NCI-H2029 treated with DMSO at 0.1 percent for 48 hours (cell line): Measurements from ENCODE around the gene NCKAP5.

ENCODE experiments used
- DNase-seq: peaks from one replicate; lab custom pipeline; 2025; lab: John Stamatoyannopoulos, UW

Gene NCKAP5

DNA sequence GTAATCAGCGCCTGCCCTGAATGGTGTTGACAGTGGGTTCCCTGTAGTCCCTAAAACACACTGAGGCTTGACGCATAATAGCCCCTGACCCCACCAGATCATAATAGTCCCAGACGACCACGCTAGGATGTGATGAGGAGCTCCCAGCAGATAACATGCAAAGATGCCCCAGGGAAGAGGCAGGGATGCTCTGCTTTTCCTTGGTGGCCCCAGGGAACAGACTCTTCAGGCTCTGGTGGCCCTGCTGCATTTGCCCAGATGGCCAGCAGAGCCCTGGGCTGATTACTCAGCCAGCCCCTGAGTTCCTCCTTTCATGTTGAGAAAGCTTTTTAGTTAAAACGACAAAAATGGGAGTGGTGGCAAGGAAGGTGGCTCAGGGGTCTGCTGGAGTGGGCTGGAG is 5.9 kb upstream of the NCKAP5 start:
- DNase-seq, result no peak

DNA sequence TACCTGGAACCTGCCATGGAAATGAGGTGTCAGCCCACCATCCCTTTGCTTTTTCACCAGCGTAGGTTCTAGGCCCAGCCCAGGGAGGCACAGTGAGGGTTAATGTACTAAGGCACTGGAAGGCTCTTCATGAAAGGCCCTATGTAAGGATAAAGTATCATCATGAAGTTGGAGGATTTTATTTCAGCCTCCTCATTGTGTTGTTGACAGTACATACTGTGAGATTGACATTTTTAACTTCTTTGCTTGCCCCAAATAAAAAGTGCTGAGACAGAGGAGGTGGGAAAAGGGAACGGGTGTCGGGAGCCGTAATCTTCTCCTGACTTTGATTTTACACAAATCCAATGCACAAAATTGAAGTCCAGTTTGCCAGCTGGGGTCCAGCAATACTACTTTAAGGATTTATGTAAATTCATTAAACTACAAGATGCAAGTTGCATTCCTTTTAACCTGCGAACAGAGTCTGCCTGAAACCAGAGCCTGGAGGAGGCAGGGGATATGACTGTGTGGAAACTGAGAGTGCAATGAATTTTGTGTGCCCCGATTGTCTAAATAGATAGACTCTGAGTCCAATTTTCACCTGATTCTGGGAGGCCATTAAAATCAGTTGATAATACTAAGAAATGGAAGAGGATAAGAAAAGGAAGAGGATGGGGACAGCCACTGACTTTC is 5.4 kb upstream of the NCKAP5 start:
- DNase-seq, result no peak

DNA sequence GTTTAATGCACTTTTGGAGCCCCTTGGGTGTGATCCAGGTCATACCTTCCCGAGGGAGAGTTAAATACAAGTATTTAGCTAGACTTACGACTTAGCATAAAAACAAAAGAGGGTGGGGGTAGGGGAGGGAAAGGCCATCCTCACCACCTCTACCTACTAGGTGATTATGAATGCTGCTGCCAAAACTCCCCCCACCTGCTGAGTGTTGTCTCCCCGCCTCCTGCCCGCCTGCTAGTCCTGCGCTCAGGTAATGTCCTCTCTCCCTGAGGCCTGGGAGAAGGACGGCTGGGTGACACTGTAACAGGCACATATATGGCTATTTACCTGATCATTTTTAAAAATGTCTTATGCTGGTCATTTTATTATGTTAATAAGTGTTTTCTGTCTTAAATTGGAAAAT is 3.0 kb upstream of the NCKAP5 start:
- no peak for DNase-seq

DNA sequence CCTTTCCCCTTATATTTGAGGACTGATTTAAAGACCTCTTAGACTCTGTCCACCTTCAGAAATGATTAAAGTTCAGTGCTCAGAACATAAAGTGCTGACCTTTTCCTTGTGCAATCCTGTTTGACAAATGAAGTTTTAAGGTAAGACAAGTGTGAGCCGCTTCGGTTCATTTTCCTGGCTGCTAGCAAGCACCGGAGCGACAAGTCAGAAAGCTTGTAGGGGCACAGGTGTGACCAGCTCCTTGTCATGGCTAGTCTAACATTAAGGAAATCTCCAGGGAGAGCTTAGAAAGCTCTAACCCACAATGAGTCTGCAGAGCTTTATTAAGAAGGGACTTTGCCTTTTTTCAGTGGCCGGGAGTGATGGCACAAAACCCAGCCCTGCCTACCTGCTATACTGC is 2.3 kb upstream of the NCKAP5 start:
- no peak for DNase-seq

DNA sequence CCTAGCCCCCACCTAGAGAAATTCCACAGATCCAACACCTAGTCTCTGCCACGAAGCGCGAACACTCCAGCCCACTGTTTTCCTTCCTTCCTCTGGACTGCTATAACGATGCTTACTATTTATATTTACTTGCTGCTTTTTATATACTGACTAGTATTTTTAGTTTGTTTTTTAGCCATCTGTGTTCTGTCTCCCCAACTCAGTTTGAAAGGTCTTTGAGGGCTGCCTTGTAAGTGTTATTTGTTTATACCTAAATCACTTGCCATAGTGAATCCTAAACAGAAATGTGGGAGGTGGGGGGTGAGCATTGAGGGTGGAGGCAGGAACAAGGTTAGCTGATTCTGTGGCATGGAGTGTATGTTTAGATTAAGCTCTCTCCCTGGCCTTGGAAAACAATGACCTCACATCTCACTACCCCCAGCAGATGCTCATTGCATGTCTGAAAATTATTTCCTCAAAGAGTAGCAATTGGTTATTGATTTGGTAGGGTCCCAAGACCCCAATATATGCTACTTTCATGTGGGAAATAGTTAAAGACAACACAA is 1.1 kb upstream of the NCKAP5 start:
- no peak for DNase-seq

DNA sequence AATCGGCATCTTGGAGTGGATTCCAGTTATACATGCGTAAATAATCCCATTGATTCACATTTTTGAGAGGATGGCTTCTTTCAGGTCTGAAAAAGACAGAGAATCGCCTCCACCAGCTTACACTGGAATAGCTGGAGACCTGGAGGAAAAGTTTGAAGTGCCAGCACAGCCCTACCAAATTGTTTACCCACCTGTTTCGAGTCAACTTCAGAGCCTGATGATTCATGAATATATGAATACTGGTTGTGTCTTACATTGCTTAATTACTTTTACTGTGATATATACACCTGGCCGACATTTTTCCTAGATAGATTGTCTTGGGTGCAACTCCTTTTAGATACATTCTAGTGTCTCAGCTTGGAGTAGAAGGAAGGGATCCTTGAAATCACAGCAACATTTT is 335 bp upstream of the NCKAP5 start:
- DNase-seq, result no peak

DNA sequence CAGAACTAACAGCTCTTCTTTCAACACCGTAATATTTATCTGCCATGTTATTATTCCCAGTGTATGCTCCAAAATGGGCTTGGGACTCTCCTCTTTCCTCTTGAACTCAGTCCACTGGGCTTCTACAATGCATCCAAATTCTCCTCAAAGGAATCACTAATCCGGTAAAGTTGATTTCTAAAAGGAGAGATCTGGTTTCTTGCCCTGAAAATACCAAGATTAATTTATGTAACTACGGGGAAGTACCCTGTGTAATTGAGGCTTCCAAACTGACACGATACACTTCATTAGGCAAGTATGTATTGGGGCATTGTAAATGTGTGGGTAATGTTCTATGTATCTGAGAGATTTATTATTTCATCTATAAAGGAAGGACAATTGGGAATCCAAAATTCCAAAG is 5.7 kb downstream of the NCKAP5 start:
- DNase-seq, result no peak

DNA sequence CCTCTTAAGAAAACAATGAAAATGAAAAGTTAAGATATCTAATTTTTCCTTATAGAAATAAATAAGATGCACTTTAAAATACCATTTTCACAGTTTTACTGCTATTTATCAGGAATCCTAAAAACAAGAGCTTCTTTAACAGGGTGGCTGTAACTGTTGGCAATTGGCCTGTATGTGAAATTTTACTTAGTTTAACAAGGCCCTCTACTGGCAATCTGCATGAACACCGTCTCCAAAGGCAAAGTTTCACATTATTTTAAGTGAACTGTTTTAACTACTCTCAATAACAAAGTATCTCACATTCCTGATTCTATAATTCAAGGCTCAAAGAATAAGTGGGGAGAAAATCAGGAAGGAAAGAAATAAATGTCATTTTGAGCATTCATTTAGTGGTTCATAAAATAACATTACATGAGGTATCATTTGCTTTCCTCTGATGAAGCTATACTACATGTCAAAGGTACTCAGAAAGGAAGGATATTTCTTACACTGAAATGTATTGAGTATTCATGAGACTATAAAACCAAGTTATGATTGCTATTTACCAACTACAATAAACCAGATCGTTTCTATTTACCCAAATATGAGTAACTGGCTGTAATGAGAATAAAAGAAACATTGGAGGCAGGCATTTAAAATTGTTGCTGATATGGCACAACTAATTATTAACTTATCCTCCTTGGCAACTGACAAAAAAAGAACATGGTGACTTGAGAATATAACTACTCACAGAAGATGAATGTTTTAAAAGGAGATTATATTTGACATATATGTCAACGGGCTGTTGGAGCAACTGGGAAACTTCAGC is 7.0 kb downstream of the NCKAP5 start:
- peak; percentile 68 for DNase-seq

DNA sequence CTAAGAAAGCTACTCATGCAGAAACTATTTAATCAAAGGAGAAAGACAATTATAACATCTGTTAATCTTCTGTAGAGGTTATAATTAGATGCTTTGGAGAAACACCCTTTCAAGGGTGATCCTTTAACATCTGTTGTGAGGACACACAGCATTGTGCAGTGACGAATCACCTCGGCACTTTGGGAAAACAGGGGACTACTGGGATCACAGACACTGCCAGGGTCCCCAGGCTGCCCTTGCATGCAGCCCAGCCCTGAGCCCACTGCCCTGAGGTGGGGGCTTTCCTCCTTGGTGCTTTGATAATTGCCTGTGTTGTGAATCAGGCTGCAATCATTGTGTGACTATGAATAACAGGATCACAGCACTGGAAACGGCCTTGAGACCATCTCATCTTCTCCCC is 10.6 kb downstream of the NCKAP5 start:
- no peak for DNase-seq

DNA sequence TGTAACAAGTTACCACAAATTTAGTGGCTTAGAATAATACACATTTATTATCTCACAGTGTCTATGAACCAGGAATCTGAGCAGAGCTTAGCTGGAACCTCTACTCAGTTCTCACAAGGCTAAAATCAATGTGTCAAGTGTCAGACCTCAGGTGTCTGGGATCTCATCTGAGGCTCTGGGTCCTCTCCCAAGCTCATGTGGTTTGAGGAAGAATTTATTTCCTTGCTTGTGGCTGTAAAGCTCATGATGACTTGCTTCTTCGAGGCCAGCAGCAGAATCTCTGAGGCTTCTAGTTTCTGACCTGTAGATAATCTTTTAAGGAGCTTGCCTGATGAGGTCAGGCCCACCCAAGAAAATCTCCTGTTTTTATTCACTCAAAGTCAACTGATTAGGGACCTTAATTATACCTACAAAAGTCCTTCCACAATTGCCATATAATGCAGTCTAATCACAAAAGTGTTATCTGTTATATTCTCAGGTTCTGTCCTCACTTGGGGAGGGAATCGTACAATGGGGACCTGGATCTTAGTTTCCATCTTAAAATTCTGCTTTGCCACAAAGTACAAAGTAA is 14.3 kb downstream of the NCKAP5 start:
- no peak for DNase-seq

DNA sequence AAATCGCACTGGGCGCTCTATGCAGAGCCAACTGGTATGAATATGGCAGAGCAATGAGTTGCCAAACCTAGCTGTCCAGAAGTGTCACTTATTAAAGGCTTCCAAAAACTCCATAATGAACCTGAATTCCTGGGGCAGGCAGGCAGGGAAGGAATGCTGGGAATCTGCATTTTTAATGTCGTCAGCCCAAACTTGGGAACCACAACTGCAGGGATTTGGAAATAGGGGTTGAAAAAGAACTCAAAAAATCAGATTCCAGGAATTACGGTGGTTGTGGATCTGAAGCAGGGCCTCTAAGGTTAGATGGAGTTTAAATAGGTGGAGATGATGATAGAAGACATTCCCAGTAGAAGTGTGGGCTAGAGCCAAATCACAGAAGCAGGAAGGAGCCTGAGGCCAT is 15.0 kb downstream of the NCKAP5 start:
- DNase-seq, result no peak

DNA sequence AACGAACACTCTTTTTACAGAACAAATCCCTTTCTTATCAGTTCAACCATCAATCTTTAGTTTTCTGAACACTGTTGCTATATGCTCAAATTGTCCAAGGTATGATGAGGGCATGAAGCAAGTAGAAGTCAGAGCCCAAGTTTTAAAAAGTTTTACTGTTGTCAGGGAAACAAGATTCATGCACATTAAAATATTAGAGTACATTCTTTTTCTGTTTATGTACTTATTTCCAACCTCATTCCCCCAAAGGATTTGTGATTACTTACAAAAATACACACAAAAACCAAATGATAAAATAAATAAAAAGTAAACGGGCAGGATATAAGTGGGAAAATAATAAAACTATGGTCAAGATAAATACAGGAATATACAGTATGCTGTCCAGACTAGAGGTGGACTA is 15.4 kb downstream of the NCKAP5 start:
- DNase-seq, result no peak

DNA sequence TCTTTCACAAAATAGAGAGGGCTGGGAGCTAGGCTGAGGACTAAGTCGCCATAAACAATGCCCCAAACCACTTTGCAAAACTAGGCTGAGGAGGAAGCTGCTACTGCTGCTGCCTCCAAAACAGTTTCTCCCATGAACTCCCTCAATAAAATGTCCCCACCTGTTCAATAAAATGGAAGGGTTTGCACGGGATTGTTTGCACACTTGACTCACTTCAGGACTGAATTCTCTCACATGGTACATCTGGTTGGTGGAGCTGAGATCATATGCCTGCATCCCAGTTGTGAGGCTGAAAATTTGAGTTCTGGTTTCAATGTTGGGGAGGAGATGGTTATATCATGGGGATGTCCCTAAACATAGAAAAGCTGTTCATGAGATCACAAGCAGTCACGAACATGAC is 26.5 kb downstream of the NCKAP5 start:
- no peak for DNase-seq

DNA sequence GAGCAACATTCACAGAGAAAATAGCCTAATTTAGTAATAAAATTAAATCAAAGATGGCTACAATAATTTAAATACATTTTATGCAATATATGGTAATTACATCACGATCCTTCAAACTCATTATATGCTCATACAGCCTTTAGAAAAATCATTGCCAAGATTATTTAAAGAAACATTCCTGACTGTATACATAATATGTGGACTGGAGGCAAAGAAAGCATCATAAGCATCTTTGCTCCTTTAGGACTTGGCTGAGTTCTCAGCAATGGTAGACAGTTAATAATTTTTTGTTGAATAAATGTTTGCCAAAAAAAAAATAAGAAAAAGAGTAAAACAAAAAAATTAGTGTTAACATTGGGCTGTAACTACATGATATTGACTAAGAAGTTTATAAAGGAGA is 26.9 kb downstream of the NCKAP5 start:
- no peak for DNase-seq

DNA sequence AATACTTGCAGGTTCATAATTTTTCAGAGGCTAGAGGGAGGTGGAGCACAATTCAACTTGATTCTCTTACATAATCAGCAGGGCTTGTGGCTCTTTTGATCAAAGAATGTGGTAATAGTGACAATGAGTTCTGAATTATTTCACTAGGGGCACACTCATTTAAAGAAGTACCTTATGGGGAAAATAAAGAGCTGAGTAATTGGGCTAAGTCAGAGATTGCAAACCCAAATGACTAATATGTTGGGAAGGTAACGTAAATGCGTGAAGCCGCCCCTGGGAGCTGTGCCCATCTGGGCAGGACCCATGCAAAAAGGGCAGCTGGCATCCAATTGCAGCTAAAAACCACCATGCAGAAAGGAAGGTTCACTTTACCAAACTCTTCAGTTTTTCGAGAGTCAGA is 35.3 kb downstream of the NCKAP5 start:
- DNase-seq, result no peak

DNA sequence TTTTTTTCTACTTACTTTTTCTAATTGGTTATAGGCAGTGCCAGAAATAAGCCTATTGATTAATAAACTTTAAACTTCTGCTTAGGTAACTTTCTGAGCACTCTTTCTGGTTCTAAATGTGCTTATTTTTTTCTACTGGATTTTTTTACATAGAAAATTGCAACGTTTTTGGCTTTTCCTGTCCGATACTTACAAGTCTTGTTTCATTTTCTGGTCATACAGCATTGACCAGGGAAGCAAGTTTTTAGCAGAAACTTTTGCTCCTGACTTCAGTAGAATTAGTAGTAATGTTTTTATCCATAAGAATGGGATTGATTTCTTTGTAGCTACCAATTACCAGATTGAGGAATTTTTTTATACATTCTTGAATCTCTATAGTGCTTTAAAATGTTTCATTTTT is 36.9 kb downstream of the NCKAP5 start:
- no peak for DNase-seq

DNA sequence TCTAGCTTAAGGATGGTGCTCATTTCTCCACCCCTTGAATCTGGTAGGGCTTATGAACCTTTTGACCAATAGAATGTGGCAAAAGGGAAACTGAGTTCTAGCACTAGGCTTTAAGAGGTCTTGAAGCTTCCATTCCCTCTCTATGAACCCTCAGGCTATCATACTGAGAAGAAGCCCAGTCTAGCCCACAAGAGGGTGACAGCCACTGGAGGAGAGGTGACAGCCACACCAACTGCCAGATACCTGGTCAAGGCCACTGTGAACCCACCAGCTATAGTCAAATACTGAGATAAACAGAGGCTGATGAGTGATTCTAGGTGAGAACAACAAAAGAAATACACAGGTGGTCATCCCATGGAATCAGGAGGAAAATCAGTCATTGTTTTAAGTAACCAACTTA is 37.6 kb downstream of the NCKAP5 start:
- no peak for DNase-seq

DNA sequence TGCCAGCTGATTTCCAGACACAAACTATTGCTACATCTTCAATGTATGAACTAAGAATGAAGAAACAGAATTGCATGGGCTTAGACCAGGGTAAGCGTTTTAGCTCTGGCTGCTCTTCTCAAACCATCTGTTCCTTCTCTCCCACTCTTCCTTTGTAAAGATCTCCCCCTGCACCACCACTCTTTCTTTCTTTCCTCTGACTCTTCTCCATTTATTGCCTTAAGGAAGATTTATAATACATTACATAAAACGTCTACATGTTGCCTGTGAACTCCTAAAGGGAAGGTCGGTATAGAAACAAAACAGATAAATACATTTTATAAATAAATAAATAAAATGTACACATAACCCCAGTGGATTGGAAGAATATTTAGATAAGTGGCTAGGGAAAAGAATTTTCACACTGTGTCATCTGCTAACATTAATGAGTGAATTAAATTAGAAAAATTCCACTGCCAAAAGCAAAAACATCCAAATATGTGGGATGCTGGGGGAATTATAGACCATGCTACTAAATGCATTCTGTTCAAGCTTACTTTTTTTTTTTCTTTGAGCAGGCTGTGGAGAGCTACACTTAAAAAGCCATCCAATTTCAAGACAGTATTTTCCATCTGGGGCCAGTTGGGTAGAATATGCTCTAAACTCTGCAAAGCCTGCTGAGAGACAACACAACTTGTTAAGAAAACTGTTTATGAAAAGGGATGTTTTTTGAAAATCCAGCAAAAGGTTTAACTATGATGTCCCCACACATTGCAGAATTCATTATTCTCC is 41.5 kb downstream of the NCKAP5 start:
- no peak for DNase-seq

DNA sequence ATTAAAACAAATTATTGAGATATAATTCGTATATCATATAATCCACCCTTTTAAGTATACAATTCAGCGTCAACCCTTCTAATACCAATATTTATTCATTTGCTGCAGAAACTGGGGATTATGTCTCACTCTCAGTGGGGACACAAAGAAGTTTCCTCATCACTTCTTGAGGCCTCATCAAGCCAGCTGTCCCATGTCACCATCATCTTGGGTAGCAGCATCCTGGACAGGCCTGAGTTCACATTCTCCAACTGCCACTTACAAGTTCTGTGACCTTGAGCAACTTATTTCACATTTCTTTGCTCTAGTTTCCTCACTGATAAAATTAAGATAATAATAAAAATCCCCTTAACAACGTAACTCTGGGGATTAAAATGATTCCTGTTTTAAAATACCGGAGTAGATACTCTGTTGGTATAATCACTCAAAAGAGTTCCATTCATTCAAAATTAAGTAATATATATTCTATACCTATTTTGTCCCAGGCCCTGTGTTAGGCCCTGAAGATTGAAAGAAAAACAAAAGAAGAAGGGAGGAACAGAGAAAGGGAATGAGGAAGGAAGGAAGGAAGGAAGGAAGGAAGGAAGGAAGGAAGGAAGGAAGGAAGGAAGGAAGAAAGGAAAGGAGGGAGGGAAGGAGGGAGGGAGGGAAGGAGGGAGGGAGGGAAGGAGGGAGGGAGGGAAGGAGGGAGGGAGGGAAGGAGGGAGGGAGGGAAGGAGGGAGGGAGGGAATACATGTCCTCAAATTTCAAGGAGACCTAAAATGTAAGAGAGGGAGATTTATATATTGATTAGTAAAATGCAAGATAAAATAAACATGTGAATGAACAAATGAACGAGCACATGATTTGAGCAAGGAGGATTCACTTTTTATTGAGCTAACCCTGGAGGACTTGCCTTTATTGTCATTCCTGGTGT is 42.4 kb downstream of the NCKAP5 start:
- DNase-seq, result no peak

DNA sequence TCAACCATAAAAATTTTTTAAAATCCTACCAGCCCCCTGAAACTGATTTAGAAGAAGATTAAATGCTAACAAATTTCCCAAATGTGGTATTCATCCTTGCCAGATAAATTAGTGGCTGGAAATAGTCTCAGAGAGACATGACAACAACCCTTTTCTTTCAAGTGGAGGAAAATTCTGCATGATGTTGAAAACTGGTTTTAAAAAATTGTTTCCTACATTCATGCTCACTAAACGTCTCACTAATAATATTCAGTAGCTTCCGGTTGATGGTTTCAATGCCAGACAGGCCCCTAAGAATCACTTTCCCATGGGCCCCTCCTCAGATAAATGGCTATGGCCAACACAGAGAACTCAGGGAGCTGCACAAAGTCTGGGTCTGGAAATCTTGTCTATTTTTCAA is 43.2 kb downstream of the NCKAP5 start:
- DNase-seq, result no peak

DNA sequence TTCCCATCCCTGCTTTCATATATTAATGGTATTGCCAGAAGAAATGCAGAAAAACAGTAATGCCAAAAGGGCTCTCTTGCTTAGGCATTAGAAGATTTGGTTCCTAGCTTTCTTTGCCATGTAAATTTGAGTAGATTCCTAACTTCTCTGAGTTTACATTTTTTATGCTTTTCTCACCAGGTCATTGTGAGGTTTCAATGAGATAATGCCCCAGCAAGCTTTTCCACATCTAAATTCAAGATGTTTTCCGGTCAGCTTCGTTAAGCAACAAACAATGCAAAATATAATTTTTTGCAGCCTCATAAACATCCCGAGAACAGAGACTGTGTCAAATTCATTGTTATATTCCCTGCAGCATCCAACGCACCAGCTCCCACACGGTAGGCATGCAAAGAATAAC is 44.9 kb downstream of the NCKAP5 start:
- no peak for DNase-seq
